SK-N-SH treated with all-trans-retinoic acid at 6 μM for 48 hours (cell line): Measurements from ENCODE around the gene LGALS7B.

ENCODE experiments used
- ATAC-seq: fragments of 200-7000 bp; cut with Tn5 transposase; 3 replicates; pipeline ENCODE4 v1.9.1; 2020; ENCODE audit warnings: mild to moderate bottlenecking, moderate library complexity
- BACH2 ChIP-seq: fragments of 250-450 bp; sonication (Bioruptor Pico); IDR thresholded peaks from 2 replicates; pipeline ENCODE4 v1.9.0; 2021; ENCODE audit warnings: mild to moderate bottlenecking, borderline replicate concordance
- CREB5 ChIP-seq: fragments of 250-450 bp; sonication (Bioruptor Pico); IDR thresholded peaks from 2 replicates; pipeline ENCODE4 v1.5.1; 2020; ENCODE audit warnings: low read depth, mild to moderate bottlenecking, moderate library complexity
- CSDC2 ChIP-seq: fragments of 250-450 bp; sonication (Bioruptor Pico); IDR thresholded peaks from 2 replicates; pipeline ENCODE4 v1.5.0; 2020; ENCODE audit warnings: mild to moderate bottlenecking, moderate library complexity
- CSRNP3 ChIP-seq: fragments of 250-450 bp; sonication (Bioruptor Pico); IDR thresholded peaks from 2 replicates; pipeline ENCODE4 v1.5.1; 2021; ENCODE audit warnings: mild to moderate bottlenecking, moderate library complexity
- ESRRG ChIP-seq: fragments of 250-450 bp; sonication (Bioruptor Pico); IDR thresholded peaks from 2 replicates; pipeline ENCODE4 v1.6.1; 2021; ENCODE audit warnings: mild to moderate bottlenecking
- GLIS3 ChIP-seq: fragments of 250-450 bp; sonication (Bioruptor Pico); IDR thresholded peaks from 2 replicates; pipeline ENCODE4 v1.5.0; 2020; ENCODE audit warnings: mild to moderate bottlenecking, moderate library complexity
- ISL1 ChIP-seq: fragments of 250-450 bp; sonication (Bioruptor Pico); IDR thresholded peaks from 2 replicates; pipeline ENCODE4 v2.1.2; 2022; ENCODE audit warnings: mild to moderate bottlenecking, moderate library complexity
- OSR1 ChIP-seq: fragments of 250-450 bp; sonication (Bioruptor Pico); IDR thresholded peaks from 2 replicates; pipeline ENCODE4 v1.8.0; 2022; ENCODE audit warnings: moderate library complexity, mild to moderate bottlenecking, inconsistent platforms
- PATZ1 ChIP-seq: fragments of 250-450 bp; sonication (Bioruptor Pico); IDR thresholded peaks from 2 replicates; pipeline ENCODE4 v1.8.0; 2020; ENCODE audit warnings: mild to moderate bottlenecking, moderate library complexity, borderline replicate concordance
- PPARA ChIP-seq: fragments of 250-450 bp; sonication (Bioruptor Pico); IDR thresholded peaks from 2 replicates; pipeline ENCODE4 v1.5.0; 2020; ENCODE audit warnings: mild to moderate bottlenecking, borderline replicate concordance
- RARB ChIP-seq: fragments of 250-450 bp; sonication (Bioruptor Pico); IDR thresholded peaks from 2 replicates; pipeline ENCODE4 v1.8.0; 2021; ENCODE audit warnings: mild to moderate bottlenecking, moderate library complexity
- SNAI2 ChIP-seq: fragments of 250-450 bp; sonication (Bioruptor Pico); IDR thresholded peaks from 2 replicates; pipeline ENCODE4 v1.5.0; 2020; ENCODE audit warnings: mild to moderate bottlenecking, moderate library complexity
- TCF4 ChIP-seq: fragments of 250-450 bp; sonication (Bioruptor Pico); IDR thresholded peaks from 2 replicates; pipeline ENCODE4 v1.8.0; 2021; ENCODE audit warnings: mild to moderate bottlenecking, moderate library complexity, borderline replicate concordance
- TOX ChIP-seq: fragments of 250-450 bp; sonication (Bioruptor Pico); IDR thresholded peaks from 2 replicates; pipeline ENCODE4 v1.8.0; 2021; ENCODE audit warnings: mild to moderate bottlenecking, moderate library complexity, borderline replicate concordance
- ZC3H10 ChIP-seq: fragments of 250-450 bp; sonication (Bioruptor Pico); IDR thresholded peaks from 2 replicates; pipeline ENCODE4 v1.5.1; 2021; ENCODE audit warnings: mild to moderate bottlenecking, moderate library complexity
- ZFP3 ChIP-seq: fragments of 250-450 bp; sonication (Bioruptor Pico); IDR thresholded peaks from 2 replicates; pipeline ENCODE4 v1.5.0; 2020; ENCODE audit warnings: mild to moderate bottlenecking, moderate library complexity
- ZFP30 ChIP-seq: fragments of 450-650 bp; formaldehyde crosslinking; IDR thresholded peaks from 2 replicates; pipeline ENCODE4 v1.5.0; 2022; ENCODE audit warnings: mild to moderate bottlenecking, moderate library complexity
- ZNF565 ChIP-seq: fragments of 450-650 bp; formaldehyde crosslinking; conservative IDR thresholded peaks from 2 replicates; pipeline ENCODE4 v1.5.0; 2020; ENCODE audit warnings: low read depth, mild to moderate bottlenecking, moderate library complexity
- ZNF70 ChIP-seq: fragments of 450-650 bp; formaldehyde crosslinking; IDR thresholded peaks from 2 replicates; pipeline ENCODE4 v1.5.0; 2020; ENCODE audit warnings: mild to moderate bottlenecking, moderate library complexity
- ZNF8 ChIP-seq: fragments of 450-650 bp; formaldehyde crosslinking; IDR thresholded peaks from 2 replicates; pipeline ENCODE4 v1.5.0; 2020; ENCODE audit warnings: mild to moderate bottlenecking, moderate library complexity
- TF ChIP-seq, protein P1 (sequence below): fragments of 250-450 bp; sonication (Bioruptor Pico); IDR thresholded peaks from 2 replicates; pipeline ENCODE4 v1.5.0; 2020; ENCODE audit warnings: mild to moderate bottlenecking, moderate library complexity
- TF ChIP-seq, protein P2 (sequence below): fragments of 250-450 bp; sonication (Bioruptor Pico); IDR thresholded peaks from 2 replicates; pipeline ENCODE4 v1.8.0; 2021; ENCODE audit warnings: low read depth, mild to moderate bottlenecking, moderate library complexity, borderline replicate concordance

Gene LGALS7B

DNA sequence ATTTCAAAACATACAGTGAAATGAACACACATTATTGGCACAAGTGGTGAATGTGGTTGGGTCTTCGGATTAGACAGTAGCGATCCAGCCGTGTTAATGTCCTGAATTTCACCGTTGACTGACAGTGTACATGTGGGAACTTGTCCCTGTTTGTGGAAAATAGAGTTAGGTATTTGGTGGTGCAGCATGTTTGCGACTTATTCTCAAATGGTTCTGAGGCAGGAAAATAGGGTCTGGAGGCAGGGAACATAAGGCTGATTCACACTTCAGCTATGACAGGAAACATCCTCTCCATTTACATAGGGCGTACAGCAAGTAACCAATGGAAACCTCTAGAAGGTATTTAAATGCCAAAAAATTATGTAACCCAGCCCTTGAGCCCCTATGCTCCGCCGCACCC, 4.2 kb downstream of the LGALS7B start:
- ATAC-seq = no peak; the same call in 2 of the 3 replicates
- TF ChIP-seq, protein P1, sequence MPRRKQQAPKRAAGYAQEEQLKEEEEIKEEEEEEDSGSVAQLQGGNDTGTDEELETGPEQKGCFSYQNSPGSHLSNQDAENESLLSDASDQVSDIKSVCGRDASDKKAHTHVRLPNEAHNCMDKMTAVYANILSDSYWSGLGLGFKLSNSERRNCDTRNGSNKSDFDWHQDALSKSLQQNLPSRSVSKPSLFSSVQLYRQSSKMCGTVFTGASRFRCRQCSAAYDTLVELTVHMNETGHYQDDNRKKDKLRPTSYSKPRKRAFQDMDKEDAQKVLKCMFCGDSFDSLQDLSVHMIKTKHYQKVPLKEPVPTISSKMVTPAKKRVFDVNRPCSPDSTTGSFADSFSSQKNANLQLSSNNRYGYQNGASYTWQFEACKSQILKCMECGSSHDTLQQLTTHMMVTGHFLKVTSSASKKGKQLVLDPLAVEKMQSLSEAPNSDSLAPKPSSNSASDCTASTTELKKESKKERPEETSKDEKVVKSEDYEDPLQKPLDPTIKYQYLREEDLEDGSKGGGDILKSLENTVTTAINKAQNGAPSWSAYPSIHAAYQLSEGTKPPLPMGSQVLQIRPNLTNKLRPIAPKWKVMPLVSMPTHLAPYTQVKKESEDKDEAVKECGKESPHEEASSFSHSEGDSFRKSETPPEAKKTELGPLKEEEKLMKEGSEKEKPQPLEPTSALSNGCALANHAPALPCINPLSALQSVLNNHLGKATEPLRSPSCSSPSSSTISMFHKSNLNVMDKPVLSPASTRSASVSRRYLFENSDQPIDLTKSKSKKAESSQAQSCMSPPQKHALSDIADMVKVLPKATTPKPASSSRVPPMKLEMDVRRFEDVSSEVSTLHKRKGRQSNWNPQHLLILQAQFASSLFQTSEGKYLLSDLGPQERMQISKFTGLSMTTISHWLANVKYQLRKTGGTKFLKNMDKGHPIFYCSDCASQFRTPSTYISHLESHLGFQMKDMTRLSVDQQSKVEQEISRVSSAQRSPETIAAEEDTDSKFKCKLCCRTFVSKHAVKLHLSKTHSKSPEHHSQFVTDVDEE (CRISPR knock-in tag) = no peak
- TF ChIP-seq PATZ1 (no peak), PPARA (no peak), BACH2 (CRISPR knock-in tag) (no peak)

DNA sequence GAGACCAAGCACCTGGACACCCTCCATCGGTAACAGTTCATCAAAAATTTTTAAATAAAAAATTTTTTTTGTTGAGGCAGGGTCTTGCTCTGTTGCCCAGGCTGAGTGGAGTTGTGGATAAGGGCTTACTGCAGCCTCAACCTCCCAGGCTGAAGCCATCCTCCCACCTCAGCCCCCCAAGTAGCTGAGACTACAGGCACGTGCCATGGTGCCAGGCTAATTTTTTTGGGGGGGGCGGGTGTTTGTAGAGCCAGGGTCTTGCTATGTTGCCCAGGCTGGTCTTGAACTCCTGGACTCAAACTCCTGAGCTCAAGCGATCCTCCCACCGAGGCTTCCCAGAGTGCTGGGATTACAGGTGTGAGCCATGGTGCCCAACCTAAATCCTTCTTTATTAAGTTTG, 4.7 kb downstream of the LGALS7B start:
- no peak for TF ChIP-seq TOX
- no peak for TF ChIP-seq BACH2 (CRISPR knock-in tag)
- no peak for TF ChIP-seq CSRNP3 (CRISPR knock-in tag)
- no peak for TF ChIP-seq ESRRG
- TF ChIP-seq, protein P2, sequence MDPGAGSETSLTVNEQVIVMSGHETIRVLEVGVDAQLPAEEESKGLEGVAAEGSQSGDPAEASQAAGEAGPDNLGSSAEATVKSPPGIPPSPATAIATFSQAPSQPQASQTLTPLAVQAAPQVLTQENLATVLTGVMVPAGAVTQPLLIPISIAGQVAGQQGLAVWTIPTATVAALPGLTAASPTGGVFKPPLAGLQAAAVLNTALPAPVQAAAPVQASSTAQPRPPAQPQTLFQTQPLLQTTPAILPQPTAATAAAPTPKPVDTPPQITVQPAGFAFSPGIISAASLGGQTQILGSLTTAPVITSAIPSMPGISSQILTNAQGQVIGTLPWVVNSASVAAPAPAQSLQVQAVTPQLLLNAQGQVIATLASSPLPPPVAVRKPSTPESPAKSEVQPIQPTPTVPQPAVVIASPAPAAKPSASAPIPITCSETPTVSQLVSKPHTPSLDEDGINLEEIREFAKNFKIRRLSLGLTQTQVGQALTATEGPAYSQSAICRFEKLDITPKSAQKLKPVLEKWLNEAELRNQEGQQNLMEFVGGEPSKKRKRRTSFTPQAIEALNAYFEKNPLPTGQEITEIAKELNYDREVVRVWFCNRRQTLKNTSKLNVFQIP (CRISPR knock-in tag) = no peak
- no peak for TF ChIP-seq RARB (CRISPR knock-in tag)
- TF ChIP-seq ZC3H10 = no peak
- no peak for TF ChIP-seq ZNF565
- TF ChIP-seq PATZ1 = no peak
- no peak for TF ChIP-seq ZFP3 (CRISPR knock-in tag)
- TF ChIP-seq CREB5 (CRISPR knock-in tag) = no peak
- TF ChIP-seq SNAI2 (CRISPR knock-in tag) = no peak
- TF ChIP-seq ZNF8 (CRISPR knock-in tag) = no peak
- TF ChIP-seq OSR1 (CRISPR knock-in tag) = no peak
- no peak for TF ChIP-seq CSDC2
- TF ChIP-seq ZNF70 = no peak

GRCh38 chr19:38795549-38795948, 6.5 kb downstream of the LGALS7B start:
- TF ChIP-seq ZNF8 (CRISPR knock-in tag) (no peak), ZC3H10 (no peak), CREB5 (CRISPR knock-in tag) (no peak), TCF4 (no peak), ZNF565 (no peak), OSR1 (CRISPR knock-in tag) (no peak), ESRRG (no peak), ZFP3 (CRISPR knock-in tag) (no peak), ISL1 (no peak), GLIS3 (CRISPR knock-in tag) (no peak), ZFP30 (no peak)
- TF ChIP-seq, protein P2 (CRISPR knock-in tag) = no peak
- no peak for ATAC-seq

More for the DNA sequence above, 4.7 kb downstream of the LGALS7B start:
- no peak for ATAC-seq
